Astrocyte (in vitro differentiated cells and primary cell): ENCODE measurements around the gene EGLN1.

Experiments used
- CTCF ChIP-seq: IDR thresholded peaks from 2 replicates; pipeline ENCODE4 v1.5.1; 2011; ENCODE audit warnings: low read depth, mild to moderate bottlenecking, inconsistent platforms, low read length, moderate library complexity; ENCODE audit not compliant: insufficient read depth
- EZH2 ChIP-seq: IDR thresholded peaks from 2 replicates; pipeline ENCODE4 v1.6.1; 2012; ENCODE audit warnings: mild to moderate bottlenecking, low read length, inconsistent platforms; ENCODE audit not compliant: insufficient read depth

- TF ChIP-seq CTCF (no peak), EZH2 (no peak)
These were observed 7.6 kb downstream of the EGLN1 start for GRCh38 chr1:231414260-231415016.
